DND-41 (cell line): Measurements from ENCODE around the gene WLS.

ENCODE experiments used
- ATAC-seq: fragments of 200-7000 bp; cut with Tn5 transposase; 3 replicates; pipeline ENCODE4 v1.9.1; 2021; ENCODE audit warnings: low read depth; ENCODE audit not compliant: insufficient read depth
- DNase-seq: peaks from one replicate; pipeline ENCODE4 v3.0.0-alpha.2; 2020
- H2AFZ ChIP-seq: 2 replicates; pipeline ENCODE4 v1.6.0; 2012; ENCODE audit warnings: low read depth, low read length
- H3K27ac ChIP-seq: 2 replicates; pipeline ENCODE4 v1.5.1; 2012; ENCODE audit warnings: low read length, inconsistent platforms
- H3K27me3 ChIP-seq: fragments of 200-600 bp; sonication (generic); 2 replicates; pipeline ENCODE4 v1.6.0; 2012; ENCODE audit warnings: low read length, mild to moderate bottlenecking, inconsistent platforms; ENCODE audit not compliant: insufficient read depth, poor library complexity
- H3K36me3 ChIP-seq: 2 replicates; pipeline ENCODE4 v1.5.1; 2012; ENCODE audit warnings: low read length, inconsistent platforms; ENCODE audit not compliant: insufficient read depth
- H3K4me1 ChIP-seq: 2 replicates; pipeline ENCODE4 v1.5.1; 2012; ENCODE audit warnings: mild to moderate bottlenecking, low read length; ENCODE audit not compliant: insufficient read depth
- H3K4me2 ChIP-seq: 2 replicates; pipeline ENCODE4 v1.6.0; 2012; ENCODE audit warnings: mild to moderate bottlenecking, moderate library complexity, low read length, inconsistent platforms; ENCODE audit not compliant: insufficient read depth
- H3K4me3 ChIP-seq, 2 experiments: fragments of 200-600 bp in 1 of 2; shearing (Covaris generic) in 1 of 2; 2 replicates each; pipeline ENCODE4 v1.5.1; 2012 to 2016; ENCODE audit warnings: inconsistent platforms in 2 of 2, low read length in 2 of 2, mild to moderate bottlenecking in 2 of 2, low read depth in 1 of 2, moderate library complexity in 1 of 2
- H3K79me2 ChIP-seq: 2 replicates; pipeline ENCODE4 v1.6.0; 2012; ENCODE audit warnings: low read length, inconsistent platforms; ENCODE audit not compliant: insufficient read depth
- H3K9ac ChIP-seq: 2 replicates; pipeline ENCODE4 v1.6.0; 2012; ENCODE audit warnings: low read depth, mild to moderate bottlenecking, inconsistent platforms, low read length, moderate library complexity
- H3K9me3 ChIP-seq: 2 replicates; pipeline ENCODE4 v1.5.1; 2012; ENCODE audit warnings: low read length, moderate library complexity, mild to moderate bottlenecking, inconsistent platforms; ENCODE audit not compliant: insufficient read depth, severe bottlenecking
- H4K20me1 ChIP-seq: 2 replicates; pipeline ENCODE4 v1.6.0; 2012; ENCODE audit warnings: low read length; ENCODE audit not compliant: insufficient read depth
- EZH2 ChIP-seq: IDR thresholded peaks from 3 replicates; pipeline ENCODE4 v1.6.1; 2012; ENCODE audit warnings: borderline replicate concordance, low read depth, mild to moderate bottlenecking, moderate library complexity, low read length, inconsistent platforms; ENCODE audit not compliant: severe bottlenecking
- TF ChIP-seq, protein P1 (sequence below): IDR thresholded peaks from 2 replicates; pipeline ENCODE4 v1.5.1; 2012; ENCODE audit warnings: borderline replicate concordance, low read length, moderate library complexity, mild to moderate bottlenecking; ENCODE audit not compliant: poor library complexity, severe bottlenecking; ENCODE audit errors: extremely low read depth

WLS gene

DNA sequence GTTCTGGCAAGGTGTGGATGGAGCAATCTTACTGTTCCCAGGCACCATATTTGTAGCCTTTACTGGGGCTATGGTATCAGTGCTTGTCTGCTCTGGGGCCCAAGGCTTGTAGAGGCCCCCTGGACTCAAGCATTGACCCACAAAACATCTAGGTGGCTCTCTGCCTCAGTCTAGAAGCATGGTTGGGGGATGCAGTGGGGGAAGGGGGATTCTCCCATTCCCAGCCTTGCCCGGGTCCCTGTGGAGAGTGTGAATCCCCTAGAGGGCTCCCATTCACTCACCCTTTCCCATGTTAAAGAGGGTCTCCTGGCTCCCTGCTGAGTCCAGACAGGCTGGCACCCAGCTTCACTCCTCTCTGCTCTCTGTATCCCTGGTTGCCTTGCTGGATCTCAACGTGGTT, 153.7 kb downstream of the WLS start:
- H3K79me2 ChIP-seq: no peaks in the 10 kb centered on the region
- no peaks in the 10 kb centered on the region for H3K36me3 ChIP-seq
- H3K27me3 ChIP-seq: no peaks in the 10 kb centered on the region
- H3K4me3 ChIP-seq: no peak overlapping the region
- no peaks in the 10 kb centered on the region for H3K9me3 ChIP-seq
- H2AFZ ChIP-seq: no peak overlapping the region
- no peaks in the 10 kb centered on the region for H3K4me1 ChIP-seq
- H3K9ac ChIP-seq: no peak overlapping the region
- no peak overlapping the region for H3K27ac ChIP-seq
- ATAC-seq: no peak
- DNase-seq: no peak
- H4K20me1 ChIP-seq: no peaks in the 10 kb centered on the region
- TF ChIP-seq, protein P1, sequence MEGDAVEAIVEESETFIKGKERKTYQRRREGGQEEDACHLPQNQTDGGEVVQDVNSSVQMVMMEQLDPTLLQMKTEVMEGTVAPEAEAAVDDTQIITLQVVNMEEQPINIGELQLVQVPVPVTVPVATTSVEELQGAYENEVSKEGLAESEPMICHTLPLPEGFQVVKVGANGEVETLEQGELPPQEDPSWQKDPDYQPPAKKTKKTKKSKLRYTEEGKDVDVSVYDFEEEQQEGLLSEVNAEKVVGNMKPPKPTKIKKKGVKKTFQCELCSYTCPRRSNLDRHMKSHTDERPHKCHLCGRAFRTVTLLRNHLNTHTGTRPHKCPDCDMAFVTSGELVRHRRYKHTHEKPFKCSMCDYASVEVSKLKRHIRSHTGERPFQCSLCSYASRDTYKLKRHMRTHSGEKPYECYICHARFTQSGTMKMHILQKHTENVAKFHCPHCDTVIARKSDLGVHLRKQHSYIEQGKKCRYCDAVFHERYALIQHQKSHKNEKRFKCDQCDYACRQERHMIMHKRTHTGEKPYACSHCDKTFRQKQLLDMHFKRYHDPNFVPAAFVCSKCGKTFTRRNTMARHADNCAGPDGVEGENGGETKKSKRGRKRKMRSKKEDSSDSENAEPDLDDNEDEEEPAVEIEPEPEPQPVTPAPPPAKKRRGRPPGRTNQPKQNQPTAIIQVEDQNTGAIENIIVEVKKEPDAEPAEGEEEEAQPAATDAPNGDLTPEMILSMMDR: no peak
- TF ChIP-seq EZH2: no peak
- H3K4me2 ChIP-seq: no peak overlapping the region
